GM19468 (cell line): Measurements from ENCODE around the gene ADAMTS16.
"Not testable (repeated sequence)": the region's sequence is repeated elsewhere in the genome, so short reads cannot be mapped to it uniquely, and the experiment has no call there.

Experiments used
- ATAC-seq: cut with Tn5 transposase; IDR thresholded peaks from one replicate; pipeline ENCODE4 v1.9.1; 2021; ENCODE audit warnings: mild to moderate bottlenecking, moderate library complexity, moderate number of reproducible peaks; ENCODE audit not compliant: unreplicated experiment; ENCODE audit errors: extremely low read depth

Gene ADAMTS16

GRCh38 chr5:5139777-5140478, at the start of gene ADAMTS16:
ADAMTS16 (plus strand) TSS chr5:5140330; CDS start chr5:5140468, 138 bp downstream.
- no peak for ATAC-seq

- ATAC-seq, result no peak
These were observed 48.0 kb upstream of the ADAMTS16 start for GRCh38 chr5:5092149-5092548.

GRCh38 chr5:5100635-5101034, 39.5 kb upstream of the ADAMTS16 start:
- no peak for ATAC-seq

GRCh38 chr5:5101676-5102075, 38.5 kb upstream of the ADAMTS16 start:
- no peak for ATAC-seq

- ATAC-seq, result no peak
These were observed 36.9 kb upstream of the ADAMTS16 start for GRCh38 chr5:5103245-5103644.

GRCh38 chr5:5104550-5104949, 35.6 kb upstream of the ADAMTS16 start:
- no peak for ATAC-seq

GRCh38 chr5:5105531-5105930, 34.6 kb upstream of the ADAMTS16 start:
- no peak for ATAC-seq

- ATAC-seq, result no peak
These were observed 23.2 kb upstream of the ADAMTS16 start for GRCh38 chr5:5116956-5117355.

- ATAC-seq, result no peak
These were observed 17.4 kb upstream of the ADAMTS16 start for GRCh38 chr5:5122776-5123175.

GRCh38 chr5:5124231-5124630, 15.9 kb upstream of the ADAMTS16 start:
- ATAC-seq, result no peak

- ATAC-seq, result no peak
These were observed 13.7 kb upstream of the ADAMTS16 start for GRCh38 chr5:5126444-5126843.

- ATAC-seq, result no peak
These were observed 11.4 kb upstream of the ADAMTS16 start for GRCh38 chr5:5128766-5129165.

- no peak for ATAC-seq
These were observed 7.9 kb upstream of the ADAMTS16 start for GRCh38 chr5:5132234-5132633.

GRCh38 chr5:5132693-5133295, 7.3 kb upstream of the ADAMTS16 start:
- no peak for ATAC-seq

GRCh38 chr5:5134107-5134506, 6.0 kb upstream of the ADAMTS16 start:
- no peak for ATAC-seq

GRCh38 chr5:5135957-5136676, 4.0 kb upstream of the ADAMTS16 start:
- no peak for ATAC-seq

GRCh38 chr5:5137851-5138250, 2.3 kb upstream of the ADAMTS16 start:
- ATAC-seq, result not testable (repeated sequence)

- ATAC-seq, result no peak
These were observed 774 bp upstream of the ADAMTS16 start for GRCh38 chr5:5139336-5139776.

- ATAC-seq, result no peak
These were observed 579 bp downstream of the ADAMTS16 start for GRCh38 chr5:5140479-5141338.

- no peak for ATAC-seq
These were observed 1.1 kb downstream of the ADAMTS16 start for GRCh38 chr5:5141339-5141599.
